ENCODE results near the gene ACTN4.
"Not testable (repeated sequence)": the region's sequence is repeated elsewhere in the genome, so short reads cannot be mapped to it uniquely, and the experiment has no call there.

The ACTN4 gene

GRCh38 chr19:38759590-38760003, 112.1 kb downstream of the ACTN4 start:
- Mint-ChIP-seq H3K27ac (no peak overlapping the region), H3K36me3 (ENCODE audit: low read depth) (no peaks in the 10 kb centered on the region), H3K4me1 (ENCODE audit: low read depth) (no peaks in the 10 kb centered on the region), H3K9me3 (no peaks in the 10 kb centered on the region), H3K27me3 (no peaks in the 10 kb centered on the region), H3K4me3 (no peak overlapping the region)
- no peak for DNase-seq

DNA sequence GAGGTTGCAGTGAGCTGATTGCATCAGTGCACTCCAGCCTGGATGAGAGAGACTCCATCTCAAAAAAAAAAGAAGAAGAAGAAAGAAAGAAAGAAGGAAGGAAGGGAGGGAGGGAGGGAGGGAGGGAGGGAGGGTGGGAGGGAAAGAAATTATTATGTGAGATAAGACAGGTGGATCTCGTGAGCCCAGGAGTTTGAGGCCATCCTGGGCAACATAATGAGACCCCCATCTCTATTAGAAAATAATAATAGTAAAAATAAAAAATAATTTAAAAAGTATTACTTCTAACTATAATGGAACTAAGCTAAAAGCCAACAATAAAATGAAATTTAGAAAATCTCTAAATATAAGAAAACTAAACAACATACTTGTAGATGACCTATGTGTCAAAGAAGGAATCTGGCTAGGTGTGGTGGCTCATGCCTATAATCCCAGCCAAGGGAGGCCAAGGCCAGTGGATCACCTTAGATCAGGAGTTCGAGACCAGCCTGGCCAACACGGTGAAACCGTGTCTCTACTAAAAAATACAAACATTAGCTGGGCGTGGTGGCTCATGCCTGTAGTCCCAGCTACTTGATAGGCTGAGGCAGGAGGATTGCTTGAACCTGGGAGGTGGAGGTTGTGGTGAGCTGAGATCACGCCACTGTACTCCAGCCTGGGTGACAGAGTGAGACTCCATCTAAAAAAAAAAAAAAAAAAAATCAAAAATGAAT, 113.5 kb downstream of the ACTN4 start:
- not testable (repeated sequence) for H3K36me3 Mint-ChIP-seq (ENCODE audit: low read depth); H3K4me3 Mint-ChIP-seq; H3K27ac Mint-ChIP-seq

GRCh38 chr19:38761884-38762389, 114.5 kb downstream of the ACTN4 start:
- not testable (repeated sequence) for H3K27ac Mint-ChIP-seq; H3K36me3 Mint-ChIP-seq (ENCODE audit: low read depth); DNase-seq

More for the DNA sequence above, 113.5 kb downstream of the ACTN4 start:
- H3K9me3 Mint-ChIP-seq; H3K4me1 Mint-ChIP-seq (ENCODE audit: low read depth); H3K27me3 Mint-ChIP-seq; DNase-seq: not testable (repeated sequence)

GRCh38 chr19:38763795-38764220, 116.4 kb downstream of the ACTN4 start:
- Mint-ChIP-seq H3K4me3 (no peak overlapping the region), H3K36me3 (ENCODE audit: low read depth) (no peaks in the 10 kb centered on the region), H3K27ac (no peak overlapping the region), H3K9me3 (no peaks in the 10 kb centered on the region), H3K4me1 (ENCODE audit: low read depth) (peaks cover 1% of the 10 kb centered on the region), H3K27me3 (no peaks in the 10 kb centered on the region)
- no peak for DNase-seq

More at GRCh38 chr19:38761884-38762389, 114.5 kb downstream of the ACTN4 start:
- H3K9me3 Mint-ChIP-seq; H3K27me3 Mint-ChIP-seq; H3K4me1 Mint-ChIP-seq (ENCODE audit: low read depth); H3K4me3 Mint-ChIP-seq: not testable (repeated sequence)

GRCh38 chr19:38765214-38765613, 117.8 kb downstream of the ACTN4 start:
- no peaks in the 10 kb centered on the region for H3K9me3 Mint-ChIP-seq
- no peak for DNase-seq
- H3K4me1 Mint-ChIP-seq (ENCODE audit: low read depth): peaks cover 8% of the 10 kb centered on the region
- no peaks in the 10 kb centered on the region for H3K27me3 Mint-ChIP-seq
- H3K4me3 Mint-ChIP-seq: no peak overlapping the region
- H3K36me3 Mint-ChIP-seq (ENCODE audit: low read depth): no peaks in the 10 kb centered on the region
- no peak overlapping the region for H3K27ac Mint-ChIP-seq

- Mint-ChIP-seq H3K27me3 (no peaks in the 10 kb centered on the region), H3K36me3 (ENCODE audit: low read depth) (no peaks in the 10 kb centered on the region), H3K4me1 (ENCODE audit: low read depth) (peaks cover 8% of the 10 kb centered on the region), H3K27ac (no peak overlapping the region), H3K9me3 (no peaks in the 10 kb centered on the region), H3K4me3 (no peak overlapping the region)
- no peak for DNase-seq
Observed at GRCh38 chr19:38766276-38767047, 119.0 kb downstream of the ACTN4 start.

DNA sequence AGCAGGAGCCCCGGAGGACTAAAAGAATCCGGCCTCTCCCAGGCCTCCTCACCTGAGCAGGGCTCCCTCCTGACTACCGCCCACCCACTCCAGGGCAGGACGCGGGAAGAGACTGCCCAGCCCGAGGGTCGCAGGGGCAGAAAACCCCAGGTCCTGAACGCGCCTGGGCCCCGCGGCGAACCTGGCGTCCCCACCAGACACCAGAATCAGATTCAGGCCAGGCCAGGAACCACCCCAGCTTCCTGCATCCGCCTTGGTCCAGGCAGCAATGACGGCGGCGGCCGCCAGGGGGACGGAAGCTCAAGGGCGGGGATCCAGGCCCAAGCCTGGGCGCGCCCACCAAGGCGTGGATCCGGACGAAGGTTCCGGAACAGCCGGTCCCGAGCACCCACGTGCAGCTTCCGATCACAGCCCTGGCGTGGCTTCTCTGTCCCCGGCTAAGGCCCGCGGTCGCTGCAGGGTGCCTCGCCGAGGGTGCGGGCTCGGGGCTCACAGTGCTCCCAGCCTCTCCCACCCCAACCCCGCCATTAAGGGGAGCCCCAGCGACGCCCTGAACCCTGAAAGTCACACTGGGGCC, 122.3 kb downstream of the ACTN4 start:
- no peaks in the 10 kb centered on the region for H3K9me3 Mint-ChIP-seq

DNA sequence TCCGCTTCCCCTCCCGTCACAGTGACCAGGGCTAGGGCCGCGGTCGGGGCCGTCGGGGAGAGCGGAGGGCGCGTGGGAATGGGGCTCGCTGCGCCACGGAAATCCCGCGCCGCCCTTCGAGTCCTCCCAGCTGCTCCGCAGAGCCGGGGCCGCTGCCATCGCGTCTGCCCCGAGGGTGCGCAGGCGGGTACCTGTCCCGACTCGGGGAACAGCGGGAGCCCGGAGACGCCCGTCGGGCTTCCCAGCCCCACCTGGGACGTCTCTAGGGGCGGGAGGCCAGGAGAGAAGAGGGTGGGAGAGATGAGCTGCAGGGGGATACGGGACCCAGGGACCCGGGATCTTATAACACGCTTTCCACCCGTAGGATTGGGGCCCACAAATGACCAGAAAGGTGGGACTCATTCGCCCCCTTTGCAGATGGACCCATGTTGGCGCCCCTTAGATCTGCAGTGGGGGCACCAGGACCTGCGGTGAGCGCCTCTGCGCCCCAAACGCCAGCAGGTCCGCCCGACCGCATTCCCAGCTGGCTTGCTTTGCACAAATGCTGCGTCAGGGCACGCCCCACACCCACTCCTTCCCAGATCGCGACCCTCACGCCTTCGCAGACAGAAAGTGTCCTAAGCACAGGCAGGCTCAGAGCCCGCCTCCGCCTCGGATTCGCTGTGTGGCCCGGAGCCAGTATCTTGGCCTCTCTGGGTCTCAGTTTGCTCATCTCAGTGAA, 122.9 kb downstream of the ACTN4 start:
- not testable (repeated sequence) for H3K9me3 Mint-ChIP-seq; H3K4me3 Mint-ChIP-seq; H3K4me1 Mint-ChIP-seq (ENCODE audit: low read depth); DNase-seq; H3K36me3 Mint-ChIP-seq (ENCODE audit: low read depth); H3K27ac Mint-ChIP-seq; H3K27me3 Mint-ChIP-seq

More for the DNA sequence above, 122.3 kb downstream of the ACTN4 start:
- peaks cover 8% of the 10 kb centered on the region for H3K4me1 Mint-ChIP-seq (ENCODE audit: low read depth)
- DNase-seq: peak; percentile 95
- no peaks in the 10 kb centered on the region for H3K27me3 Mint-ChIP-seq
- no peaks in the 10 kb centered on the region for H3K36me3 Mint-ChIP-seq (ENCODE audit: low read depth)
- H3K4me3 Mint-ChIP-seq: peak overlapping the region; percentile 46
- no peak overlapping the region for H3K27ac Mint-ChIP-seq

DNA sequence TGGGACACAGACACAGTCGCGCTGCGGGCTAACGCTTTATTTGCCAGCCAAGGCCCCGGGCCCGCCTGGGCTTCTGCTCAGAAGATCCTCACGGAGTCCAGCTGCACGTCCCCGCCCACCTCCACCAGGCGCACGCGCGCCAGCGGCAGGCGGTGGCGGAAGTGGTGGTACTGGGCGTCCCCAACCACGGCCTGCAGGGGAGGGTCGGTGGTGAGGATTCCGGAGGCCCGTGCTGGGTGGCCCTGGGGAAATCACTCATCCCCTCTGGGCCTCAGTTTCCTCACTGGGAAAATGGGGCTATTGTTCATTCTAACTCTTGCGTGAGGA, 123.5 kb downstream of the ACTN4 start:
- H3K4me3 Mint-ChIP-seq; H3K4me1 Mint-ChIP-seq (ENCODE audit: low read depth); H3K27me3 Mint-ChIP-seq; DNase-seq; H3K9me3 Mint-ChIP-seq; H3K27ac Mint-ChIP-seq; H3K36me3 Mint-ChIP-seq (ENCODE audit: low read depth): not testable (repeated sequence)

DNA sequence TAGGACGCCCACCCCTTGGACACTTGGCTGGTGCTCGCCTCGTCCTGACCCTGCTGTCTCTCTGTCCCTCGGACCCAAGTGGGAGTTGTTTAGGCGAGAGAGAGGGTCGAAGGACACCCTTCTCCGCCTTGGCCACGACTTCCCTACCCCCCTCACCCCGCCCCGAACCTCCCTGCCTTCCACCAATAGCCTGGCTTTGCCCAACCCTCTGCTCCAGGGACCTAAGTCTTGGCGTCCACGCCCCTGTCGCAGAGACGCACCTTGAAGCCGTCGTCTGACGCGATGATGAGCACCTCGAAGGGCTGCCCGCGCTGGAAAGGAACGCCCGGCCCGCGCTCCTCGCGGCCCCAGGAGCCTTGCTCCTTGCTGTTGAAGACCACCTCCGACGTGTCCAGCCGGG, 124.1 kb downstream of the ACTN4 start:
- not testable (repeated sequence) for H3K4me1 Mint-ChIP-seq (ENCODE audit: low read depth); H3K36me3 Mint-ChIP-seq (ENCODE audit: low read depth); DNase-seq; H3K4me3 Mint-ChIP-seq; H3K9me3 Mint-ChIP-seq; H3K27me3 Mint-ChIP-seq; H3K27ac Mint-ChIP-seq

DNA sequence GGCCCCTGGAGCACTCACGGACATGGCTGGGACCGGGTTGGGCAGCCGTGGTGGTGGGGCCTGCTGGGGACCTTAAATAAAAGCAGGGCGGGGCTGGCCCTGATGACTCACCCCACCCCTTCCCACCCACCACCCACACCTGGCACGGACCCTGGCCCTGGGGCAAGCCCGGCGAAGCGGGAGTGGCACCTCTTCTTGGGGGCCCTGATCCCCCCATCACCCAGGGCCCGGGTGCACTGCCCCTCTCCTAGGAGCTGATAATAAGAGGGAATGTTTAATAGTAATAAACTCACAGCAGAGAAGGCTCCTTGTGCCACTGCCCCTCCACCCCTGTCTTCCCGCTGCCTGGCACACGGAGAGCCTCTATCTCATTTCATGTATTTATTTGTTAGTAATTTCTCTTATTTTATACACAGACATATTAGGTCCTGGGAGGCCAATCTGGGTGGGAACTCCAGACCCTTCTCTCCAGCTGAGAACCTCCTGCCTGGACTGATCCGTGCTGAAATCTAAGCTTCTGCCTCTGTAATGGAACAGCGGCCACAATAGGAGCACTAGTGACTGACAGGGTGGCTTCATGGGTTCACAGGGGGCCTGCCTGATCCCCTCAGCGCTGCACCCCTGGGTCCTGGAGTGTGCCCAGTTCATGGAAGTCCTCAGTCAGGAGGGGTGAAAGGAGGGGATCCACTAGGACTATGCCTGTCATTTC, 126.2 kb downstream of the ACTN4 start, which contains the start of gene LGALS7:
TSS of gene LGALS7 (minus strand) at position 49 of the 709 bp plus-strand sequence. CDS start at position 24, 25 bp downstream.
- H3K27me3 Mint-ChIP-seq: no peaks in the 10 kb centered on the region
- H3K4me1 Mint-ChIP-seq (ENCODE audit: low read depth): peaks cover 8% of the 10 kb centered on the region
- H3K27ac Mint-ChIP-seq: no peak within 1 kb of the TSS
- no peak within 1 kb of the TSS for H3K4me3 Mint-ChIP-seq
- H3K36me3 Mint-ChIP-seq (ENCODE audit: low read depth): no peaks in the 10 kb centered on the region
- H3K9me3 Mint-ChIP-seq: no peaks in the 10 kb centered on the region
- no peak for DNase-seq

- H3K4me3 Mint-ChIP-seq: no peak overlapping the region
- no peak overlapping the region for H3K27ac Mint-ChIP-seq
- H3K27me3 Mint-ChIP-seq: no peaks in the 10 kb centered on the region
- H3K9me3 Mint-ChIP-seq: no peaks in the 10 kb centered on the region
- DNase-seq: no peak
- peaks cover 3% of the 10 kb centered on the region for H3K4me1 Mint-ChIP-seq (ENCODE audit: low read depth)
- no peaks in the 10 kb centered on the region for H3K36me3 Mint-ChIP-seq (ENCODE audit: low read depth)
Observed at GRCh38 chr19:38774181-38774950, 126.9 kb downstream of the ACTN4 start.

- Mint-ChIP-seq H3K27ac (no peak overlapping the region), H3K27me3 (no peaks in the 10 kb centered on the region), H3K4me3 (no peak overlapping the region), H3K9me3 (no peaks in the 10 kb centered on the region), H3K4me1 (ENCODE audit: low read depth) (peaks cover 1% of the 10 kb centered on the region), H3K36me3 (ENCODE audit: low read depth) (no peaks in the 10 kb centered on the region)
- DNase-seq: no peak
Observed at GRCh38 chr19:38778733-38779132, 131.3 kb downstream of the ACTN4 start.
